ENCODE measurements around the gene FLNB. TPM values are rescaled to one million over a fixed set of nuclear protein-coding genes. Genes with fewer than 3 reads are reported as not detected.
A peak's percentile ranks its signal among the peaks of the same experiment; 100 is the strongest.

FLNB gene
- total RNA-seq, 1 donor from 2014 or later = 514 TPM

DNA sequence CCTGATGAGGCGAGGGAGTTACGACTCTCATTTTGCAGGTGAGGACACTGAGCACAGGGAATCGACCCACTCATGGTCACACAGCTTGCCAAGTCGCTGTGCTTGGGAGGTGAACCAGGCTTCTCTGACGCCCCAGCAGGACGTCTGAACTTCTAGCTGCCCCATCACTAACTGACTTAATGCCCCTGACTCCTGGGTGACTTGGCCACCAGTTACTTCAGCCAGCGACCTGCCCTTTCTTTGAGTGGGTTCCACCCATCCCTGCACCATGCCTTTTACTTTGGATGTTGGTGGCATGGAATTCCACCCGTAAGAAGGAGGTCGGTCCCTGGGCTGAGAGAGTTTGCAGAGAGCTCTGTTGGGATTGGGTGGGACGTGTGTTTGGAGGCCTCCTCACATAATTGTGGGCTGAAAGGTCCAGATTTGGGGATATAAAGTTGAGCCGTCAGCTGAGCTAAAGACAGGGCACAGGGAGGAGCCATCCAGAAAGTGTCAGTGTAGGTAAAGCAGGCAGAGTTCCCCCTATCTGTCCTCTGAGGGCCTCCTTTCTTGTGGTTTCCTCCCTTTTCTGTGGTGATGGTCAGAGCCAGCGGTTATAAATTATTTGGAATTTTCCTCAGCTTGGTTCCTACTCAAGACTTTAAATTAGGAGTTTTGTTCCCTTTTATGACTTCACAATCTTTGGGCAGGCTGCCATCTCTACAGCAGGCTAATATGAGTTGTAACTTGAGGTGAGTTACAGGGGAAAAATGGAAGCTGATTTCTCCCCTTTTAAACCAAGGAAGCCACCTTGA is 55.0 kb downstream of the FLNB start:
- intact Hi-C loops (cut with DNase I) = no loop called here
- ATAC-seq = peak; percentile 41

DNA sequence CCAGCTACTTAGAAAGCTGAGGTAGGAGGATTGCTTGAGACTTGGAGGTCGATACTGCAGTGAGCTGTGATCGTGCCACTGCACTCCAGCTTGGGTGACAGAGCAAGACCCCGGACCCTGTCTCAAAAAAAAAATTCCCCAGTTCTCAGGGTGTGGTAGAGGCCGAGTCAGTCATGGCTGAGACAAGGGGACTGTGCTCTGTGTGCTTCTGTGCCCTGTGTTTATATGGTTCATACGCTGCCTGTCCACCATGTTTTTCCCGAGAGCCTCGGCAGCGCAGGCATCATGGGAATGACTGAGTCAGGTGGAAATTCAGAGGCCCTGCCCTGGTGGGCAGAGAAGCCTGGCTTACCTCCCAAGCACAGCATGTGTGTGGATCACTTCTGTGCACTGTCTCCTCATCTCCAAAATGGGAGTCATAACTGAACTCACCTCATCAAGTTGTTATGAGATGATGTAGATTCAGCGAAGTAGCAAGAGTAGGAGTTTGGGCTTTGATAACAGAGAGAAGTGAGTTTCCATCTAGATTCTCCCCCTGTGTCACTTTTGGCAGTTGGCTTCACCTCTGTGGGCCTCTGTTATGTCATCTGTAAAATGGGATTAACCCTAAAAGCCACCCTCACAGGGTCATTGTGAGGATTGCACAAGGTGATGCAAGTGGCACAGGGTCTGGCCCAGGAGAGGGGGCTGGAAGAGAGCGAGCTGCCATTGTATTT is 56.9 kb downstream of the FLNB start:
- ATAC-seq (no peak), DNase-seq (ENCODE audit: low spot score) (peak; percentile 39)
- intact Hi-C loops (cut with DNase I) = no loop called here

More for the DNA sequence above, 55.0 kb downstream of the FLNB start:
- DNase-seq (ENCODE audit: low spot score) = peak; percentile 79

DNA sequence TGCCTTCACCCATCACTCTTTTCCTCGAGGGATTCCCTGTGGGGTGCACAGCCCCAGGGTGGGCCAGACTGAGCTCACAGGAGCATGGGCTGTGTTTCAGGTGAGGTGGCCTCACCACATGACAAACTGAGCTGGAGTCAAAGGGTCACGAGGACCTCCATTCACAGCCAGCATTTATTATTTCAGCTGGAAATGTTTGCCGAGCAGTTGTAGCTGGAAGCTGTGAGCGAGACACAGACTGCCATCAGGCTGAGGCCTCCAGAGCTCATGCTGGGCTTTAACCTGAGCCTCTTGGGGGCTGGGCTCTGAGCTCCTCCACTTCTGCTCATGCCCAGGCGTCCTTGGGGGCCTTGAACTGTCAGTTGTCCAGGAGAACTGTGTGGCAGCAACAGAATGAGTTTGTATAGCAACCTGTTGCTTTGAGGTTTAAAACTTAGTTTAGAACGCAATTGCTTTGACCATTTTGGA is 57.5 kb downstream of the FLNB start:
- intact Hi-C loops (cut with DNase I) = no loop called here
- DNase-seq (ENCODE audit: low spot score) = no peak
- peak; percentile 20 for ATAC-seq

DNA sequence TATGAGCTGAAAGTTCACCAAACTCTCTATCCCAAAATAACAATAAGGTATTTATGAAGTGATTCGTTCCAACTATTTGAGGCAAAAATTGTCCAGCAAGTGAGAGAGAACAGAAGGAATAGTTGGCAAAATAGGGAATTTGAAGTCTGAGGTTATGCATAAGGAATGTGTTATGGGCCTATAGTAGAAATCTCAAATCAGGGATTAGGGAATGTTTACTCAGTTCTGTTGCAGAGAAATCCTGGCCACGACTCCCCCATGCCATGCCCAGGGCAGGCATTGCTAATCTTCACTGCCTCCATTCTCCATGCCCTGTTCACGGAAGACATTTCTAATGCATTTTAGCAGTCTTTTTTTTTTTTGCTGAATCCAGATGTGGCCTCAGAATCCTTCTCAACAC is 58.6 kb downstream of the FLNB start:
- DNase-seq (ENCODE audit: low spot score) (no peak), ATAC-seq (no peak)
- intact Hi-C loops (cut with DNase I) = no loop called here

DNA sequence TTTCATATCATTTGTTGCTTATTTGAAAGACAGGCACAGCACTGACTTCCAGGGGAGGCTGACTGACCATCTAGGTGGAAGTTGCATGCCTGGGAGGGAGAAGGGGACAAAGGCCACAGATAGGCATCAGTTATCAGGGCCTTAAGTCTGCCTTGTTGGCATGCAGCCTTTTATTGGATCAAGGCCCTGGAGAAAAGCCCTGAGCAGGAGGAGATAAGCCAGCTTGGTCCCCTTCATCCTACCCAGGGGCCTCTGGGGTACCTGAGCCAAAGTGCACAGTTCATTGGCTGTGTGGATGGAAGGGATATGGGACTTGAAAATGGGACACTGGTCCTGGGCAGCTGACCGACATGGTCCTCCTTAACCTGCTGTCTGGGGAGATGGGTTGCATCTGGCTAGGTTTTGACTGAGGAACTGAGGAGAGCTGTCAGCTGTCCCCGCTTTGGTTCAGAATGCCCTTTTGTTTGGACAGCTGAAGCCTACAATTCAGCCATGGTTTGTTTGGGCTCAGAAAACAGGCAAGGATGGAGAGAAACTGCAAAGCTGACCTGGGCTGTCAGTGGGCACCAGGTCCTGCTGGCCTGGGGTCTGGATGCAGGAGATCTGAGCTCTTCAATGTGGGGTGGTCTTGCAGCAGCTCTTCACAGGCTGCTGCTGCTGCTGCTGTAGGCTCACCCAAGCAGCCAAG is 60.0 kb downstream of the FLNB start:
- intact Hi-C loops (cut with DNase I) = no loop called here
- ATAC-seq (no peak), DNase-seq (ENCODE audit: low spot score) (no peak)

DNA sequence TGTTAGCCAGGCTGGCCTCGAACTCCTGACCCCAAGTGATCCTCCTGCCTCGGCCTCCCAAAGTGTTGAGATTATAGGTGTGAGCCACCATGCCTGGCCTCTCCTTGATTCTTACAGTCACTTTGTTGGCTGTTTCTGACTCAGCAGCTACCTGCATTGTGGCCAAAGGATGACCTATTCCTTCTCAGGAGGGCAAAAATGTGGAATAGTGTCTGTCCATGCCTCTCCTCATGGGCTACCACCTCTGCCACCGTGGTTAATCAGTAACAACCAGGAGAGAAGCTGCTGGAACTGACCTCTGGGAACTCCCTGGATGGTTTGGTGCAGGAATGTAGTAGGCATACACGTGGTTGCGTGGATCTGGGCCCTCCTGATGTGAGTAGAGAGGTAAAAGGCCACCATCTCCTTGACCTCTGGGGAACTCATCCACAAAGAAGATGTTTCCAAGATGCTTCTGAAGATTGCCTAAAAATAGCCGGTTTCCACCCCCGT is 63.3 kb downstream of the FLNB start:
- no peak for DNase-seq (ENCODE audit: low spot score)
- ATAC-seq = peak; percentile 52

DNA sequence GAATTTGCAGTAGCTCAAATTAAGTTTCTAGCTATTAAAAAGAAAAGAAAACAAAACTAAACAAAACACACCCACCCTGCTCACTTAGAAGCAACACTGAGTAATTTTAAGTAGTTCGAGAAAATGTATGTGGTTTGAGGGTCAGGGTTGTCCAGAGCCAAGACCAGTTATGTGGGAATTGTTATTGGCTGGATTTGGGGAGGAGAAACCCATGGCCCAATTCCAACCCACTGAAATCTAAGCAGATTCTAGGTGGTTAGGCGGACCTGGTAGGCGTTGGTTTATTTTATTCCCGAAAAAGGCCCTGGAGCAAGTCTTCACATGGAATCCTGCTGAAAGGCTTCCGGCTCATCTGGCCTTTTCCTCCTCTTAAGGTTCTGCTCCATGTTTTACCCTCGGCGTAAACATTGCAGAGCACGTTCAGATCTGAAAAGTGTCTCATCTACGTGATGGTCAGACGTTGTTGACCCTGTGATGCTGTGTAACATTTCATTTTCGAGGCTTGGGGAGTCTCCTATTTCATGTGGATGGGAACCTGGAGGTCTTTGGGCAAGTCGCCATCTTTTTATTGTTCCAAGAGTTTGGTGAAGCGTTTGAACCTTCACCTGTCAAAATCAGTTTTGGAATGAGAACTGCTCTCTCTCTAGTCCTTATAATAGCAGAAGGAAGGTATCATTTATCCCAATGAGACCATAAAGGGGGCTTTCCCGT is 64.0 kb downstream of the FLNB start:
- DNase-seq (ENCODE audit: low spot score) (no peak), ATAC-seq (peak; percentile 56)
- intact Hi-C loops (cut with DNase I) = no loop called here

More for the DNA sequence above, 63.3 kb downstream of the FLNB start:
- intact Hi-C loops (cut with DNase I) = no loop called here

DNA sequence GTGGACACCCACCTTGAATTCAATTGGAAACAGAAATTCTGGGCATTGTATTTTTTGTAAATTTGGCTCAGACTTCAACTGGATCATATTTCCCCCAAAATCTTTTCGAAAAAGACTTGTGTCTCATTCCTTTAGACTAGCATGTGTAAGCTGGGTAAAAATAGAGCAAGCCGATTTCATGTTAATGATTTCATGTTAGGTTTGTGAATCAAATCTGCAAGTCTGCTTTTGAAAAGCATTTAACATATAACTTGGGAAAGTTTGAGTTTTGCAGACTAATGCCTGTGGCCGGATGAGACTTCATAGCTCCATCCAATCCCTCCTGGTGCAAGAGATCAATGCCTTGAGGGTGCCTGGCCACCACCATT is 64.5 kb downstream of the FLNB start:
- ATAC-seq = no peak
- intact Hi-C loops (cut with DNase I) = no loop called here
- DNase-seq (ENCODE audit: low spot score) = no peak

DNA sequence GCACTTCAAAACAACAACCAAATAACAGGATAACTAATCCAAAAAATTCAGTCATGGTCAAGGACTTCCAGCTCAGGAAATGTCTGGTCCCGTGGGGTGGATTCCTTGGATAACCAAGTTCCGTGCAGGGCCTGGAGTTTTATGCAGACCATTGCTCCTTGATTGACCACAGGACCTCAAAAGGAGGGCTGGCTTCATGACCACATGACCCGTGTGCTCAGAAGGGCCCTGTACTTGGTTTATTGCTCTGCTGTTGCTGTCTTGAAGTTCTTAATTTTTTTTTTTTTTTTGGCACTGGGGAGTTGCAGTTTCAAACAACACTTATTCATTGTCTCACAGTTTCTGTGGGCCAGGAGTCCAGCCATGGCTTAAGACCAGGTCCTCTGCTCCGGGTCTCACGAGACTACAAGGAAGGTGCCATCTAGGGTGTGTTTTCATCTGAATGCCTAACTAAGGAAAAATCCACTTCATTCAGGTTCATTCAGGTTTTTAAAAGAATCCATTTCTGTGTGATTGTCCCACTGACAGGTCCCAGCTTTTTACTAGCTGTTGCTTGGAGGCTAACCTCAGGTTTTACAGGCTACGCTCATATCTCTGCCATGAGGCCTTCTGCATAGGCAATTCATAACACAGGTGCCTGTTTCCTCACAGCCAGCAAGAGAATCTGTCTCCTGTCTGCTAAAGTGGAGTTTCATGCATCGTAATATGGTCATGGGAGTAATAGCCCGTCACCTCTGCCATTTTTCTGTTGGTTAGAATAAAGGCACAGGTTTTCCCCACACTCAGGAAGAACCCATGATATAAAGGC is 65.3 kb downstream of the FLNB start:
- DNase-seq (ENCODE audit: low spot score) (no peak), ATAC-seq (peak; percentile 39)
- intact Hi-C loops (cut with DNase I) = no loop called here

DNA sequence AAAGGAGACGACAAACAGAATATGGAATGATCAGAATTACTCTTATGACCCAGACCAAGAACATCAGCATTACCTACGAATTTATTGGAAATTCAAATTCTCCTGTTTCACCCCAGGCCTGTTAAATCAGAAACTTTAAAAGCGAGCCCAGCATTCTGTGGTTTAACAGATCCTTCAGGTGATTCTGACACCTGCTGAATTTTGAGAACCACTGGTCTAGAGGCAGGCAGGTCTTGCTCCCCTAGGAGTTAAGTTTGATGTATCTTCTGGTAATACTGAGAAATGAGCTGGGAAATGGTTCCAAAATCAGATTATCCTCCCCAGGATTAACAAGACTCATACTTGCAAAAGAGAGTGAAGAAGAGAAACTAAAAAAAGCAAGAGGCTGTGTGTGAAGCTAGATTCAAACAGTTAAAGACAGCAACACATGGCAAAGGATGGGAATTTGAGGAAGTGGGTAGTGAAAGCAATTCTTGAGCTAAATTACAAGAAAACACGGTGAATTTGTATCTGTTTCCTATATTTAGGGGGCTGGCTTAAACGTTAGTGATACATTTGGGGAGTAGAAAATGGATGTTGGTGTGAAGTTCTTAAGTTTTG is 66.0 kb downstream of the FLNB start:
- no peak for DNase-seq (ENCODE audit: low spot score)
- ATAC-seq = no peak
- intact Hi-C loops (cut with DNase I) = no loop called here

DNA sequence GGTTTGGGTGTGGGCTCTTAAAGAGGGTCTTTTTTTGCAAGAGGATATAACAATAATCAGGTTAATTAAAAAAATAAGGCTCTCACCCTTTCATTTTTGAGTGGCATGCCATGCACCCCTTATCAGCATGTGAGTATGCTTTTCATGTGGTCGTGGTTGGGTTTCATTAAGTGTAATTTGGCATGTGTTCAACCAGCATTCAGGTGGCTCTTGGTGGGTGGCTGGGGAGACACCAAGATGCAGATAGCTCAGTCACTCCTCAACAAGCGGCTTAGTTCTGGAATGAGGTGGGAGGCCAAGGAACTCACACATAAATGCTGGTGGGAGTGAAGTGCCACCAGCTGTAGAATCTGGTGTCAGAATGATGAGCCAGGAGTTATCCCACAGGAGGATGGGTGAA is 66.8 kb downstream of the FLNB start:
- DNase-seq (ENCODE audit: low spot score) (no peak), ATAC-seq (no peak)
- intact Hi-C loops (cut with DNase I) = no loop called here

DNA sequence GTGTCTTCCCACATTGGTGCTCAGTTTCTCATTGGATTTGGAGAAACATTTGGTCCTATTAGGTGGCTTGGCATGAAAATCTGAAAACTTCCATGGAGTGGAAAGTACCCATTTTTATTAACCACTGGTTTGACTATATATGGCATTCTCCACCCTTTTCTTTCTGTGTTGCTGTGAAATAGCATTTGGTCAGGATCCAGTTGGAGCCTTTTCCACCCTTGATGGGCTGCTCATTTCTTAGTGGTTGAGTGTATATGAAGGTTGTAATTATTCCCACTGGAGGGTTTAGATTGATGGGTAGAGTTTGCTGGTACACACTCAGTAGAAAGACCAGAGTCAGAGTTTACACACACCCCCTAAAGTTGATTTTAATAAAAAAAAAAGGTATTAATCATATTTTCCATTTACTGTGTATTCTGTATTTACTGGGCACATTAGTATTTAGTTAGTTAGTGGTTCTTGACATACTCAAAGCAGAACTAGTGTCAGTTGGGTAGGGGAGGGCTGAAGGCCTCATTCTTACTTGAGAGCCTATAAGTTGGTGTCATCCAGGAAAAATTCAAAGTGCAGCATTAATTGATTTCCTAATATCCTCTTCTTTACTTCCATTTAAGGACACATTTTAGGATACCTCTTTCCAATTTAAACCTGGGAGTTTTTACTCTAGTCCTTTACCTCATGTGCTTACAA is 69.5 kb downstream of the FLNB start:
- ATAC-seq (no peak), DNase-seq (ENCODE audit: low spot score) (no peak)
- intact Hi-C loops (cut with DNase I) = no loop called here

DNA sequence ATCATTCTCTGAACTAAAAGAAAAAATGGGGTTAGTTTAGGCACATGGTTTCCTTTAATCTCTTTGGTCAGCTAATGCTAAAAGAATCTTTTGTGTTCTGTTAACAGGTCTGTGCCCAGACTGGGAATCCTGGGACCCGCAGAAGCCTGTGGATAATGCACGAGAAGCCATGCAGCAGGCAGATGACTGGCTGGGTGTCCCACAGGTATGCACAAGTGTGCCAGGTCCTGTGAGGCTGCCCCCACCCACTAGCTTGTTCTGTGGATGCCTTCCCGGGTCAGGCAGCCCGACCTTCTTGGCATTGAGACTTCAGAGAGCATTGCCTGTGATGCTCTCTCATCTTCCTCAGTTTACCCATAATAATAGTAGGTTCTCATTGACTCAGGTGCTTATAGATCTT is 70.4 kb downstream of the FLNB start:
- intact Hi-C loops (cut with DNase I) = no loop called here
- no peak for ATAC-seq
- no peak for DNase-seq (ENCODE audit: low spot score)

DNA sequence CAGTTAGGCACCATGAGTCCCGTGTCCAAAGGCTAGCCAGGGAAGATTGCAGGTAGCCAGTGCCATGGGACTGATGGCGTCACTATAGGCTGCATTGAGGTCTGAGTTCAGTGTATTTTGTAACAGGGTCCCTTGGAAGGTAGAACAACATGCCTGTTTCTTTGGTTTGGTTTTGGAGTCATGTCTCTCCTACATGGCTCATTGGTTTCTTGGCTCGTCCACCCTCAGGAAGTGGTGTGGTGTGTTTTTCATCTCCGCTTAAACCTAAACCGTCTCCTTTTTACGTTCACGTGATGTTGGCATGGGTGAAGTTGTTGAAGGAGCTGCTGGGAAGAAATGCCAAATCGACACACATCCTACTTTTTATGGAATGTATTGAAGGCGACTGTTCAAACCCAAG is 71.6 kb downstream of the FLNB start:
- ATAC-seq (no peak), DNase-seq (ENCODE audit: low spot score) (no peak)
- intact Hi-C loops (cut with DNase I) = no loop called here

DNA sequence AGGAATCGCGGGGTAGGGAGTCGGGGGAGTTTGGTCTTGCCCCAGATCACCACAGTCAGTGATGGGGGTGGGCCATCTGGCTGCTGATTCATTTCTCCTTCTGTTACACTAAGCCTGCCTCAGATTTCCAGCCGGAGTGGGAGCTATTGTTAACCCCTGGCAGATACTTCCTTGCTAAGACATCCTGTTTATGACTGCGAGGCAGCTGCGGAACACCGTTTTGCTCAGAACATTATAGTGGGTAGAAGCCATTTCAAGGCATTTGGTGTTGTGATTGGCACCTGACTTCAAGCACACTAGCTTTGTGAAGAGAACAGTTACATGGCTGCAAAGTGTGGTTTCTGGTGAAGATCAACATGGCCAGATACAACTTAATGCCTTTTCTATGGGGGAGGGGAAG is 73.8 kb downstream of the FLNB start:
- no peak for DNase-seq (ENCODE audit: low spot score)
- ATAC-seq = peak; percentile 10
- intact Hi-C loops (cut with DNase I) = no loop called here

DNA sequence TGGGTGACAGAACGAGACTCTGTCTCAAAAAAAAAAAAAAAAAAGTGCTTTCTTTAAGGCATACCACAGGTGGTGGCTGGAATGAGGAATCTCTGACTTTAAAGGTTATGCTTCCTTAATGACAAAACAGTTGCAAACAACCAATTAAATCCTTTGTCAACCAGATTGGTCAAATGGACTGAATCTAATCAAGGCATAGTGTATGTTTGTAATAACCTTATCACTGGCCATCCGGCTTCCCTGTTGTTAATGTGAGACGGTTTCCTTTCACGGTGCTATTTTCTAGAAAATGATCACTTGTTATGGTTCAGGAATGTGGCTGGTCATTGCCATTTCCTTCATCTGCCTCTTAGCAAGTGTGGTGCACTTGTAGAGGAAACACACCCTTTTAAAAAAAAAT is 75.9 kb downstream of the FLNB start:
- DNase-seq (ENCODE audit: low spot score) (no peak), ATAC-seq (no peak)
- intact Hi-C loops (cut with DNase I) = no loop called here

DNA sequence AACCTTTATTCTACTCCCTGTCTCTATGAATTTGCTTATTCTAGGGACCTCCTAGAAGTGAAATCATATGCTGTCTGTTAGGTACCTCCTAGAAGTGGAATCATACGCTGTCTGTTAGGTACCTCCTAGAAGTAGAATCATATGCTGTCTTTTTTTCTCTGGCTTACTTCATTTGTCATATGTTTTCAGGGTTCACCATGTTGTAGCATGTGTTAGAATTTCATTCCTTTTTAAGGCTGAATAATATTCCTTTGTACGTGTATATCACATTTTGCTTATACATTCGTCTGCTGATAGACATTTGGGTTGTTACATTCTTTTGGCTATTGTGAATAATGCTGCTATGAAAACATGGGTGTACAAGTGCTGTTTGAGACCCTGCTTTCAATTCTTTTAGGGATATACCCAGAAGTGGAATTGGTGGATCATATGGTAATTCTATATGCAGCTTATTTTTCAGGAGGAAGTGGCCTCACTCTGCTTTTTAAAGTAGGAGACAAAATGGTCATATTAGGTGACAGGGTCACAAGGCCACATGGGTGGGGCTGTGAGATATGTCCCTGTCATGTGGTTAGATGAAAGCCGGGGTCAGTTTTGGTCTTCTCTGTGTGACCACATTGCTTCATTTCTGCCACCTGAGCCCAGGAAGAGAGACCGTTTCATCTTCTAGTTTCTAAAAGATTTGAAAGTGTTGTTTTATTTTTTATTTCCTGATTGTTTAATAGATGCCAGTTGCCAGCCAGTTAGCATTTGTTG is 76.7 kb downstream of the FLNB start:
- ATAC-seq (no peak), DNase-seq (ENCODE audit: low spot score) (no peak)
- intact Hi-C loops (cut with DNase I) = no loop called here

All from sciatic nerve (tissue), 2 donors.